Body of pancreas (tissue), 4 donors: ENCODE results near the gene CSAG3. TPM values are rescaled to one million over a fixed set of nuclear protein-coding genes. Genes with fewer than 3 reads are reported as not detected.
"Not testable (repeated sequence)": the region's sequence is repeated elsewhere in the genome, so short reads cannot be mapped to it uniquely, and the experiment has no call there.

Source experiments
- ATAC-seq: fragments of 150-250 bp; one replicate; pipeline ENCODE4 v1.9.1; 2016
- DNase-seq, 4 donors: peaks; one replicate each; pipeline ENCODE4 v3.0.0-alpha.2; 2019
- H3K27ac ChIP-seq, 4 donors: fragments of 200-600 bp; sonication (generic); 1 replicate in 3 of 4; 2 replicates in 1 of 4; pipeline versions ENCODE4 v1.5.1 to v1.6.1; 2016 to 2019; ENCODE audit warnings: mild to moderate bottlenecking in 1 of 4, mixed read lengths in 1 of 4, moderate library complexity in 1 of 4
- H3K27me3 ChIP-seq, 2 donors: fragments of 200-600 bp; sonication (generic); one replicate each; pipeline ENCODE4 v1.6.0; 2016; ENCODE audit warnings: mild to moderate bottlenecking in 1 of 2
- H3K36me3 ChIP-seq, 2 donors: fragments of 200-600 bp; sonication (generic); replicated peaks in 1 of 2; 2 replicates each; pipeline ENCODE4 v1.5.1; 2016; ENCODE audit warnings: low read depth in 2 of 2; ENCODE audit not compliant: insufficient read depth in 1 of 2
- H3K4me1 ChIP-seq: fragments of 200-600 bp; sonication (generic); one replicate; pipeline ENCODE4 v1.6.0; 2016
- H3K4me3 ChIP-seq, 2 donors: fragments of 200-600 bp; sonication (generic); 1 replicate in 1 of 2; 2 replicates in 1 of 2; pipeline ENCODE4 v1.5.1; 2016 to 2019
- H3K9me3 ChIP-seq, 3 donors: fragments of 200-600 bp; sonication (generic); 1 replicate in 2 of 3; 2 replicates in 1 of 3; pipeline ENCODE4 v1.5.1; 2016
- CTCF ChIP-seq, 7 experiments: fragments of 450-650 bp in 4 of 7; fragments of 200-600 bp in 3 of 7; sonication (generic) in 3 of 7; IDR thresholded peaks; one replicate each; pipeline ENCODE4 v1.5.1; 2016 to 2019; ENCODE audit warnings: antibody characterized with exemption in 7 of 7
- POLR2A ChIP-seq, 3 donors: fragments of 450-650 bp; IDR thresholded peaks; one replicate each; pipeline ENCODE4 v1.6.1; 2016; ENCODE audit warnings: antibody characterized with exemption in 3 of 3, mild to moderate bottlenecking in 2 of 3
- WGBS, 2 donors: methylation state at CpG; one replicate each; pipeline ENCODE4 v1.1.5; 2017; 5-methylcytosine and 5-hydroxymethylcytosine counted together
- intact Hi-C: fragments of 100-400 bp; cut with DNase I; formaldehyde crosslinking; loops from one replicate; pipeline ENCODE4 v1.15.1; 2023
- total RNA-seq, 2 donors: library from RNA; depleted of rRNA; stranded (reverse); fragments of >200 nt; gene quantifications; one replicate each; pipeline ENCODE4 v1.1.0, GENCODE V29; 2016

The CSAG3 gene
- total RNA-seq, result not detected

DNA sequence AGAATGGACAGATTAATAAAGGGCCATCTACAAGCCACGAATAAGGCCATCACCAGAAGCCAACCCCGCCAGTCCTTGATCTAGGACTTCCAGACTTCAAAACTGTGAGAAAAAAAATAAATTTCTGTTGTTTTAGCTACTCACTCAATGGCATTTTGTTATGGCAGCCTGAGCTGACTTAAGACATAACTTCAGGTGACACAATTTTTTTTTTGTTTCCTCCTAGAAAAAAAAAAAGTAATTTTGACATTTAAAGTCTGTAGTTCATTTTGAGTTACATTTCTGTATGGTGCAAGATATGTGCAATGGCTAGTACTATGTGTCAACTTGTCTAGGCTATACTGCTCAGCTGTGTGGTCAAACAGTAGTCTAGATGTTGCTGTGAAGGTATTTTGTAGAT, at the start of gene CSAG3:
Gene CSAG3, plus strand, starts transcription at position 301 of the 400 bp plus-strand sequence.
- H3K4me1 ChIP-seq, DNase-seq, H3K9me3 ChIP-seq, H3K36me3 ChIP-seq, ATAC-seq, H3K27ac ChIP-seq, H3K4me3 ChIP-seq, intact Hi-C loops, H3K27me3 ChIP-seq: not testable (repeated sequence)
- no CpG with 5 or more reads among the region's 2 CpGs for WGBS, 2 donors

DNA sequence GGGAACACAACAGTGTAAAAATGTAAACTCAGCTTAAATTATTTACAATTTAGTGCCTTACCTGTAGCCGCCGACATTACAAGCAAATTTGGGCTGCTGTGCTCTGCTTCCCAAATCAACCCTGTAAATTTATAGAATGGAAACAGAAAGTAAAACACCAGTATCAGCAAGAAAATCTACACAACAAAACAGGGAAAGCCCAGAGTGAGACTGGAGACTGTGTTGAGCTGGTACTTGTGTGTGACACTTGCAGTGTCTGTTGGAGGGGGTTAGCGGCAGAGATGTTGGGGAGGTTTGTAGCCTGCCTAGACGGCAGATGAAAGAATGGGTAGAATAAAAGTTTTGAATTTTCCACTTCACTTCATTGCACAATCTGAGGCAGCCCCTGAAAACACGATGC, 45.8 kb upstream of the CSAG3 start:
- H3K9me3 ChIP-seq, H3K27me3 ChIP-seq, H3K27ac ChIP-seq, ATAC-seq, H3K36me3 ChIP-seq, H3K4me1 ChIP-seq, H3K4me3 ChIP-seq, intact Hi-C loops, DNase-seq: not testable (repeated sequence)
- no CpG with 5 or more reads among the region's 5 CpGs for whole genome bisulfite sequencing, 2 donors

GRCh38 chrX:152713815-152714787, 44.9 kb upstream of the CSAG3 start, which contains the start of gene MAGEA2B:
Gene MAGEA2B, plus strand, starts transcription at chrX:152714628. Its CDS starts 2,479 bp downstream, at chrX:152717107.
- H3K27me3 ChIP-seq, H3K9me3 ChIP-seq, H3K4me3 ChIP-seq, ATAC-seq, DNase-seq, H3K27ac ChIP-seq, intact Hi-C loops, H3K36me3 ChIP-seq, H3K4me1 ChIP-seq: not testable (repeated sequence)
- no CpG with 5 or more reads among the region's 35 CpGs for WGBS, 2 donors

GRCh38 chrX:152725409-152725808, 33.6 kb upstream of the CSAG3 start:
- Histone ChIP-seq H3K27me3 (no peaks in the 10 kb centered on the region), H3K27ac (no peak overlapping the region), H3K4me1 (no peaks in the 10 kb centered on the region), H3K36me3 (no peaks in the 10 kb centered on the region), H3K4me3 (no peak overlapping the region), H3K9me3 (no peaks in the 10 kb centered on the region)
- ATAC-seq, result no peak
- TF ChIP-seq POLR2A (IDR thresholded peaks at IDR 0.05) (no peak), CTCF (IDR thresholded peaks at IDR 0.05) (no peak)
- intact Hi-C loops, result no loop called here
- WGBS, 2 donors, result 55 to 60% methylated on average over 1 to 6 of the region's 7 CpGs
- DNase-seq, result no peak

DNA sequence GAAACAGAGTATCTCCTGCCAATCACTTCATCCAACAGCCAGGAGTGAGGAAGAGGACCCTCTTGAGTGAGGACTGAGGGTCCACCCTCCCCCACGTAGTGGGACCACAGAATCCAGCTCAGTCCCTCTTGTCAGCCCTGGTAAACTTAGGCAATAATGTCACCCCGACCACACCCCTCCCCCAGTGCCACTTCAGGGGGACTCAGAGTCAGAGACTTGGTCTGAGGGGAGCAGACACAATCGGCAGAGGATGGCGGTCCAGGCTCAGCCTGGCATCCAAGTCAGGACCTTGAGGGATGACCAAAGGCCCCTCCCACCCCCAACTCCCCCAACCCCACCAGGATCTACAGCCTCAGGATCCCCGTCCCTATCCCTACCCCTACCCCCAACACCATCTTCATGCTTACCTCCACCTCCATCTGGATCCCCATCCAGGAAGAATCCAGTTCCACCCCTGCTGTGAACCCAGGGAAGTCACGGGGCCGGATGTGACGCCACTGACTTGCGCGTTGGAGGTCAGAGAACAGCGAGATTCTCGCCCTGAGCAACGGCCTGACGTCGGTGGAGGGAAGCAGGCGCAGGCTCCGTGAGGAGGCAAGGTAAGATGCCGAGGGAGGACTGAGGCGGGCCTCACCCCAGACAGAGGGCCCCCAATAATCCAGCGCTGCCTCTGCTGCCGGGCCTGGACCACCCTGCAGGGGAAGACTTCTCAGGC, 25.6 kb upstream of the CSAG3 start, which contains the start of the genes CSAG1 and MAGEA12:
Gene CSAG1, minus strand, starts transcription at position 461 of the 715 bp plus-strand sequence. CDS start 1,261 bp downstream, outside the sequence.
Gene MAGEA12, plus strand, starts transcription at position 497 of the 715 bp plus-strand sequence. CDS start 2,405 bp downstream, outside the sequence.
- DNase-seq, result peak in 1 of 4 donors; percentile 4
- intact Hi-C loops, result no loop called here
- Histone ChIP-seq H3K4me1 (no peaks in the 10 kb centered on the region), H3K9me3 (no peaks in the 10 kb centered on the region), H3K27me3 (no peaks in the 10 kb centered on the region), H3K4me3 (no peak within 1 kb of the TSS), H3K27ac (no peak within 1 kb of the TSS), H3K36me3 (no peaks in the 10 kb centered on the region)
- TF ChIP-seq POLR2A (IDR thresholded peaks at IDR 0.05), result no peak
- TF ChIP-seq CTCF (IDR thresholded peaks at IDR 0.05), result no peak
- 68 to 89% methylated on average over 4 to 8 of the region's 21 CpGs for WGBS, 2 donors
- no peak for ATAC-seq

DNA sequence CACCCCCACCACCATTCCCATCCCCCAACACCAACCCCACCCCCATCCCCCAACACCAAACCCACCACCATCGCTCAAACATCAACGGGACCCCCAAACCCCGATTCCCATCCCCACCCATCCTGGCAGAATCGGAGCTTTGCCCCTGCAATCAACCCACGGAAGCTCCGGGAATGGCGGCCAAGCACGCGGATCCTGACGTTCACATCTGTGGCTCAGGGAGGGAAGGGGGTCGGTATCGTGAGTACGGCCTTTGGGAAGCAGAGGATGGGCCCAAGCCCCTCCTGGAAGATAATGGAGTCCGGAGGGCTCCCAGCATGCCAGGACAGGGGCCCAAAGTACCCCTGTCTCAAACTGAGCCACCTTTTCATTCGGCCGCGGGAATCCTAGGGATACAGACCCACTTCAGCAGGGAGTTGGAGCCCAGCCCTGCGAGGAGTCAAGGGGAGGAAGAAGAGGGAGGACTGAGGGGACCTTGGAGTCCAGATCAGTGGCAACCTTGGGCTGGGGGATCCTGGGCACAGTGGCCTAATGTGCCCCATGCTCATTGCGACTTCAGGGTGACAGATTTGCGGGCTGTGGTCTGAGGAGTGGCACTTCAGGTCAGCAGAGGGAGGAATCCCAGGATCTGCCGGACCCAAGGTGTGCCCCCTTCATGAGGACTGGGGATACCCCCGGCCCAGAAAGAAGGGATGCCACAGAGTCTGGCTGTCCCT, 24.7 kb upstream of the CSAG3 start:
- ATAC-seq, H3K36me3 ChIP-seq, H3K4me1 ChIP-seq, H3K4me3 ChIP-seq, H3K27ac ChIP-seq, H3K27me3 ChIP-seq, intact Hi-C loops, H3K9me3 ChIP-seq: not testable (repeated sequence)
- 87 to 88% methylated on average over 5 to 13 of the region's 22 CpGs for WGBS, 2 donors
- peak in 1 of 4 donors; percentile 2 for DNase-seq
